ENCODE measurements around the gene DDX59.

DDX59 gene

GRCh38 chr1:200707116-200707515, 37.4 kb upstream of the DDX59 start:
- Histone ChIP-seq H3K4me3 (ENCODE audit: low read depth, low read length) (no peak overlapping the region), H3K36me3 (replicated peaks) (no peaks in the 10 kb centered on the region), H3K27ac (no peak overlapping the region), H3K27me3 (replicated peaks) (no peaks in the 10 kb centered on the region)
- in situ Hi-C loops (cut with HindIII; ENCODE audit: low pct_ligation_motif_present, low sequenced_read_pairs), result no loop called here
- DNase-seq, result no peak
- TF ChIP-seq CTCF (IDR thresholded peaks at IDR 0.05; ENCODE audit: low read depth, low read length, missing control alignments), result no peak

- Histone ChIP-seq H3K27ac (no peak overlapping the region), H3K27me3 (replicated peaks) (no peaks in the 10 kb centered on the region), H3K4me3 (ENCODE audit: low read depth, low read length) (no peak overlapping the region), H3K36me3 (replicated peaks) (no peaks in the 10 kb centered on the region)
- TF ChIP-seq CTCF (IDR thresholded peaks at IDR 0.05; ENCODE audit: low read depth, low read length, missing control alignments), result no peak
- DNase-seq, result no peak
- in situ Hi-C loops (cut with HindIII; ENCODE audit: low pct_ligation_motif_present, low sequenced_read_pairs), result no loop called here
Observed at GRCh38 chr1:200706111-200706814, 36.6 kb upstream of the DDX59 start.

- no peak for DNase-seq
- no peaks in the 10 kb centered on the region for H3K36me3 ChIP-seq (replicated peaks)
- no peak for TF ChIP-seq CTCF (IDR thresholded peaks at IDR 0.05; ENCODE audit: low read depth, low read length, missing control alignments)
- in situ Hi-C loops (cut with HindIII; ENCODE audit: low pct_ligation_motif_present, low sequenced_read_pairs), result no loop called here
- H3K4me3 ChIP-seq (ENCODE audit: low read depth, low read length), result no peak overlapping the region
- no peak overlapping the region for H3K27ac ChIP-seq
- H3K27me3 ChIP-seq (replicated peaks), result no peaks in the 10 kb centered on the region
Observed at GRCh38 chr1:200704986-200705500, 35.3 kb upstream of the DDX59 start.

GRCh38 chr1:200699871-200700270, 30.2 kb upstream of the DDX59 start:
- in situ Hi-C loops (cut with HindIII; ENCODE audit: low pct_ligation_motif_present, low sequenced_read_pairs), result no loop called here
- Histone ChIP-seq H3K4me3 (ENCODE audit: low read depth, low read length) (no peak overlapping the region), H3K36me3 (replicated peaks) (no peaks in the 10 kb centered on the region), H3K27ac (no peak overlapping the region), H3K27me3 (replicated peaks) (no peaks in the 10 kb centered on the region)
- TF ChIP-seq CTCF (IDR thresholded peaks at IDR 0.05; ENCODE audit: low read depth, low read length, missing control alignments), result no peak
- DNase-seq, result no peak

GRCh38 chr1:200694738-200695137, 25.0 kb upstream of the DDX59 start:
- in situ Hi-C loops (cut with HindIII; ENCODE audit: low pct_ligation_motif_present, low sequenced_read_pairs), result no loop called here
- Histone ChIP-seq H3K27me3 (replicated peaks) (no peaks in the 10 kb centered on the region), H3K4me3 (ENCODE audit: low read depth, low read length) (no peak overlapping the region), H3K27ac (no peak overlapping the region), H3K36me3 (replicated peaks) (no peaks in the 10 kb centered on the region)
- no peak for DNase-seq
- TF ChIP-seq CTCF (IDR thresholded peaks at IDR 0.05; ENCODE audit: low read depth, low read length, missing control alignments), result no peak

GRCh38 chr1:200693327-200693726, 23.6 kb upstream of the DDX59 start:
- no peak for TF ChIP-seq CTCF (IDR thresholded peaks at IDR 0.05; ENCODE audit: low read depth, low read length, missing control alignments)
- DNase-seq, result no peak
- Histone ChIP-seq H3K36me3 (replicated peaks) (no peaks in the 10 kb centered on the region), H3K4me3 (ENCODE audit: low read depth, low read length) (no peak overlapping the region), H3K27me3 (replicated peaks) (no peaks in the 10 kb centered on the region), H3K27ac (no peak overlapping the region)
- in situ Hi-C loops (cut with HindIII; ENCODE audit: low pct_ligation_motif_present, low sequenced_read_pairs), result no loop called here
